GM12891 (cell line): Measurements from ENCODE around the gene DAND5.

Source experiments
- PAX5 ChIP-seq: IDR thresholded peaks from 2 replicates; pipeline ENCODE4 v1.6.1; 2011; ENCODE audit warnings: low read length, moderate library complexity, mild to moderate bottlenecking; ENCODE audit not compliant: insufficient read depth, severe bottlenecking
- POLR2A ChIP-seq: IDR thresholded peaks from 2 replicates; pipeline ENCODE4 v1.6.1; 2011; ENCODE audit warnings: low read depth, low read length, control low read depth
- POLR2AphosphoS5 ChIP-seq: IDR thresholded peaks from 2 replicates; pipeline ENCODE4 v1.6.1; 2011; ENCODE audit warnings: low read depth, low read length, control low read depth
- SPI1 ChIP-seq: IDR thresholded peaks from 2 replicates; pipeline ENCODE4 v1.6.1; 2011; ENCODE audit warnings: low read depth, low read length, control low read depth
- TAF1 ChIP-seq: IDR thresholded peaks from 2 replicates; pipeline ENCODE4 v1.6.1; 2011; ENCODE audit warnings: low read depth, low read length, control low read depth

DNA sequence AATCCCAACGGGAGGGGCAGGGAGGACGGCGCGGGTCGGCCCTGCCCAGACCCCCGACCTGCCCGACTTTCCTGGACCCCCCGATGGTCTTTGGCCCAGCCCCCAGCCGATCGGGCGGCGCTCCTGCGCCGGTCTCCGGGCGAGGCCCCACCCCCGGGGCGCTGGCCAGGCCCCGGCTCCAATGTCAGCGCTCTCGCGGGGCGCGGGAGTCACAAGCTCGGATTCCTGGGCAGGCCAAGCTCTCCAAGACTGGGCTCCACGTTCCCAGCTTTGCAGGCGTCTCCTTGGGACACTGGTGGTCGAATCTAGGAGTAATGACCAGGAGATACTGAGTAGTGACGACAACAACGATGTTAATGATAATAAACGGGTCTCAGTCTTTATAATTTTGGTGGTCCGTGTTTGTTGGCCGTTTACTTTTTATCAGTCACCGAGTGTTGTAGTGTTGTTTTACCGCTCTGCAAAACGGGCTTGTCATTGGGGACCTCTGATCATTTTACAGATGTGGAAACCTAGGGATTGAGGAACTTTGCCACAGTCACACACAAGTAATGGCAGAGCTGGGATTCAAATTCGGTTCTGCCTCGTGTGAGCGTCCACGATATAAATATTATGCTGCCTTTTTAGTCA lies 23.2 kb upstream of the DAND5 start:
- TF ChIP-seq TAF1 (no peak), POLR2A (no peak), POLR2AphosphoS5 (no peak), SPI1 (no peak), PAX5 (no peak)
